ENCODE results near the gene AP2A2. TPM values are rescaled to one million over a fixed set of nuclear protein-coding genes. Genes with fewer than 3 reads are reported as not detected.

AP2A2 gene
- total RNA-seq, 1 donor from 2014 or later: 228 TPM

DNA sequence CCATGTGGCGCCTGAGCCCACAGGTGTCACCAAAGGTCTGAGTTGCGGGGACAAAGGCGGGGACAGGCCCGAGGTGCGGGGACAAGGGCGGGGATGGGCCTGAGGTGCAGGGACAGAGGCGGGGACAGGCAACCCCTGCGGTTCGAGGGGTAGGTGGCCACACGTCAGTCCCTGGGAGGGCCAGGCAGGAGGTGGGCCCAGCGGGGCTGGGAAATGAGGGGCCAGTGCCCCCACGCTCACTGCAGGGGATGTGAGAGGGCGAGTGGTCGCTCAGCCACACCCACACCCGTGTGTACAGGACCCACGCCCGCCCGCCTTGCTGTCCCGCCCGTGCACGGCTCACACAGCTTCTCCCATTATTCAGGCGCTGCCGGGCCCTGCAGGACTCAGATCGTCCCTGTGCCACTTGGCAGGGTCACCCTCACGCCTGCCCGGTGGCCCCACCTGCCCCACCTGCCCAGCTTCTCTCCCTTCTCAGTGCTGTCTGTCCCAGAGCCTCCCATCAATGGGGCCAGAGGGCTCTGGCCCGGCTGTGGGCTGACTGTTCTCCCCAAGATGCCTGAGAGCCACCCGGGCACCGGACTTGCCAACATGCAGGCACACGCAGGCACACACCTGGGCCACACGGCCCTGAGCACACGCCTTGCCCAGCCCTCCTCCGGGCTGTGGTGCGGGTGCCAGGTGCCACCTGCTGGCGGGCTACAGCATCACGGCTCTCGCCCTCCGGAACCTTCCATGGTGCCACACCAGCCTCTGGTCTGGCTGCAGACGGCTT lies 125.1 kb downstream of the AP2A2 start:
- Mint-ChIP-seq H3K4me3 (ENCODE audit: unreplicated experiment) (no peak overlapping the region), H3K36me3 (ENCODE audit: unreplicated experiment) (no peaks in the 10 kb centered on the region), H3K9me3 (ENCODE audit: unreplicated experiment) (peaks cover 2% of the 10 kb centered on the region), H3K4me1 (ENCODE audit: low read depth, unreplicated experiment) (peaks cover 2% of the 10 kb centered on the region), H3K27ac (ENCODE audit: unreplicated experiment) (no peak overlapping the region), H3K27me3 (ENCODE audit: unreplicated experiment) (no peaks in the 10 kb centered on the region)
- TF ChIP-seq, protein P1, sequence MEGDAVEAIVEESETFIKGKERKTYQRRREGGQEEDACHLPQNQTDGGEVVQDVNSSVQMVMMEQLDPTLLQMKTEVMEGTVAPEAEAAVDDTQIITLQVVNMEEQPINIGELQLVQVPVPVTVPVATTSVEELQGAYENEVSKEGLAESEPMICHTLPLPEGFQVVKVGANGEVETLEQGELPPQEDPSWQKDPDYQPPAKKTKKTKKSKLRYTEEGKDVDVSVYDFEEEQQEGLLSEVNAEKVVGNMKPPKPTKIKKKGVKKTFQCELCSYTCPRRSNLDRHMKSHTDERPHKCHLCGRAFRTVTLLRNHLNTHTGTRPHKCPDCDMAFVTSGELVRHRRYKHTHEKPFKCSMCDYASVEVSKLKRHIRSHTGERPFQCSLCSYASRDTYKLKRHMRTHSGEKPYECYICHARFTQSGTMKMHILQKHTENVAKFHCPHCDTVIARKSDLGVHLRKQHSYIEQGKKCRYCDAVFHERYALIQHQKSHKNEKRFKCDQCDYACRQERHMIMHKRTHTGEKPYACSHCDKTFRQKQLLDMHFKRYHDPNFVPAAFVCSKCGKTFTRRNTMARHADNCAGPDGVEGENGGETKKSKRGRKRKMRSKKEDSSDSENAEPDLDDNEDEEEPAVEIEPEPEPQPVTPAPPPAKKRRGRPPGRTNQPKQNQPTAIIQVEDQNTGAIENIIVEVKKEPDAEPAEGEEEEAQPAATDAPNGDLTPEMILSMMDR (IDR thresholded peaks at IDR 0.05; ENCODE audit: partially characterized antibody, unreplicated experiment): peak; percentile 83
- peak; percentile 83 for DNase-seq

DNA sequence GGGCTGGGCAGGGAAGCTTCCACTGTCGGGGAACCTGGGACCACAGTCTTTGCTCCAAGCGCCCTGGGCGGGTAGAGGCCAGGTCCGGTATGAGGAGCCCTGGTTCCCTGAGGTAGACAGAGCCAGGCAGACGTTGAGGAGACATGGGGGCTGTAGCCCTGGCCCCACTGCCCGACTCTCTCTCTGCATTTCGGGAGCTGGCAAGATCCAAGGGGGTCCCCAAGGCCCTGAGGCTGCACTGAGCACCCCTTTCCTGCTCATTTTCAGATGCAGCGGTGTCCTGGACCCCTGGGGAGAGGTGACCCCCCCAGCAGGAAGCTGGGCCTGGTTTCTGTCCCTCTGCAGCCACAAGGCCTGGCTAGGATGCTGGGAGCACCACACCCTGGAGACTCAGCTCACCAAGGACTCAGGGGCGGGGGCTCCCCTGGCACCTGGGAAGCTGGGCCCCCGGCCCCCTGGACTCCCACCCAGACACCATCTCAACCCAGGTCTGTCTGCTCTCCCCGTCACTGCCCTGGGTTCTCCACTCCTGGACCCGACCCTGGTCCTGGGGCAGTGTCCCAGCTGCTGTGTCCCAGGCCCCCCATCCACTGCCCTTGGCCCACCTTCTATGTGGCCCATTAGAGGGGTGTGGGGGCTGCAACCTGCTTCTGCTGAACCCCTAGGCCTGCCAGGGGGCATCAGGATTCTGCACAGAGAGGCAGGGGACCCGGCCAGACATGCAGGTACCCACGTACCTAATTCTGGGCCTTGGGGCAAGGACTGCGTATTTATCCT lies 125.9 kb downstream of the AP2A2 start:
- no peak overlapping the region for H3K27ac Mint-ChIP-seq (ENCODE audit: unreplicated experiment)
- H3K36me3 Mint-ChIP-seq (ENCODE audit: unreplicated experiment): no peaks in the 10 kb centered on the region
- H3K9me3 Mint-ChIP-seq (ENCODE audit: unreplicated experiment): peaks cover 2% of the 10 kb centered on the region
- DNase-seq: no peak
- H3K4me3 Mint-ChIP-seq (ENCODE audit: unreplicated experiment): no peak overlapping the region
- TF ChIP-seq, protein P1 (IDR thresholded peaks at IDR 0.05; ENCODE audit: partially characterized antibody, unreplicated experiment): no peak
- H3K4me1 Mint-ChIP-seq (ENCODE audit: low read depth, unreplicated experiment): peaks cover 2% of the 10 kb centered on the region
- no peaks in the 10 kb centered on the region for H3K27me3 Mint-ChIP-seq (ENCODE audit: unreplicated experiment)

DNA sequence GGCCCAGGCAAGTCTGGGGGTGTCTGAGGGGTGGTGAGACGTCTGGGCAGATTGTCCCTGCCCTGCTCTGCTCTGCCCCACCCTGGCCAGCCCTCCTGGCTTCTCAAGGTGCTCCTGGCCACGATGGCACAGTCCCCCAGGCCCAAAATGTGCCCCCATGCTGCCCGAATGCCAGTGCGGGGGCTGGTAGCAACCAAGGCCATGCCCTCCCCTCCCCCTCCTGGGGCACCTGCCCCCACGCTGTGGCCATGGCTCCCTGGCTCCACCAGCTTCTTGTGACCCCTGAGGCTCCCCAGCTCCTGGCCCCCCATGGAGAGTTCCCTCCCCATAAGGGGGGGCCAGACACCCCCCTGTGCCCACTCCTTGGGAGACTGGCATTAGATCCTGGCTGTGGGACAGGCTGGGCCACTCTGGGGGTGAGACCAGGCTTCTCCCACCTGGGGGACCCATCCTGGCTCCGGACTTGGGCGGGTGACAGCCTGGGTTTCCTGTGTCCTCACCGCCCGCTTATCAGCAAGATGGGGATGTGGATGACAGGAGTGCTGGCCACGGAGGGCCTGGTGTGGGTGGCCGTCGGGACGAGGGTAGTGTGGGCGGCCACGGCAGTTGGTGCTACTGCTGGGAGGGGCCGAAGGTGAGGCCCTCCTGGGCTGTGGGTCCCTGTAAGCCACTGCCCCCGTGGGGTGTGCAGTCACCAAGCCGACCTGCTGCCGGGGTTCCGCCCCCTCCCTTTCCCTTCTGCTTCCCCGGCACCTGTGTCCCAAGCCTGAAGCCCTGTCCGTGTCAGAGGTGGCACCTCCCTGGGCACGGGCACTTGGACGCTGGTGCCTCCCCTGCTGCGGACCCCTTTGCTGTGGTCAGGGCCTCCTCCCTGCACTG lies 126.7 kb downstream of the AP2A2 start:
- DNase-seq: peak; percentile 23
- H3K4me1 Mint-ChIP-seq (ENCODE audit: low read depth, unreplicated experiment): peaks cover 2% of the 10 kb centered on the region
- H3K4me3 Mint-ChIP-seq (ENCODE audit: unreplicated experiment): no peak overlapping the region

DNA sequence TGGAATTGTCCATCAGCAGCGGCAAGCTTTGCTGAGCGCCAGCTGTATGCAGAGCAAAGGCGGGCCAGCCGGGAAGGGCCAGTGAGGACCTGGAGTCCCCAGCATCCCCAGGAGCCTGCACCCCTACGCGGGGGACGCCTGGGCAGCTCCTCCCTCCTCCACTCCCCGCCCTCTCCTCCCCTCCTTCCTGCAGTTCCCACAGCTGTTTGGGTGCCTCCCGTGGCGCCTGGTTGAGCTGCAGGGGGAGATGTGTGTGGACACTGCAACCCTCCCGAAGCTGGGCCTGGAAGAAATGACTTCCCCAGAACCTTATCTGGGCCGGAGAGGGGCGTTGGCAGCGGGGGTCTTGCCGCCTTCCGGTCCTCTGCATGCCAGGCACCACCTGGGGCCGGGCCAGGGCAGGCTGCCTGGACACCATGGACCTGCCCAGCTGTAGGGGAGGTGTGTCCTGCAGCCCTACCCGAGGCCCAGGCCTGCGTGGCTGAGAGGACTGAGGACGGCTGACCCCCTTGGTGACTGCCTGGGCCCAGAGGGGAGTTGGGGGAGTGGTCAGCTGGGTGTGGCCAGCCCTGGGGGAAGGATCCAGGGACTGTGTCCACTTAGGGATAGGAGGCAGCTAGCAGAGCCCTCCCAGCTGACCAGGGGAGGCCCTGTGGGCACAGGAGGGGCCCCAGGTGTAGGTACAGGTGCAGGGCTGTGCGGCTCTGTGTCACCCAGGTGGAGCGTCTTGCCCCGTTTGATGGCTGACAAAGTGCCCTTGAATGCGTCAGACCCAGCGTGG lies 127.6 kb downstream of the AP2A2 start:
- Mint-ChIP-seq H3K9me3 (ENCODE audit: unreplicated experiment) (peaks cover 2% of the 10 kb centered on the region), H3K4me1 (ENCODE audit: low read depth, unreplicated experiment) (peaks cover 2% of the 10 kb centered on the region), H3K27me3 (ENCODE audit: unreplicated experiment) (no peaks in the 10 kb centered on the region), H3K4me3 (ENCODE audit: unreplicated experiment) (no peak overlapping the region), H3K27ac (ENCODE audit: unreplicated experiment) (no peak overlapping the region), H3K36me3 (ENCODE audit: unreplicated experiment) (no peaks in the 10 kb centered on the region)
- TF ChIP-seq, protein P1 (IDR thresholded peaks at IDR 0.05; ENCODE audit: partially characterized antibody, unreplicated experiment): no peak
- peak; percentile 21 for DNase-seq

More for the DNA sequence above, 126.7 kb downstream of the AP2A2 start:
- TF ChIP-seq, protein P1 (IDR thresholded peaks at IDR 0.05; ENCODE audit: partially characterized antibody, unreplicated experiment): no peak
- peaks cover 2% of the 10 kb centered on the region for H3K9me3 Mint-ChIP-seq (ENCODE audit: unreplicated experiment)
- no peaks in the 10 kb centered on the region for H3K27me3 Mint-ChIP-seq (ENCODE audit: unreplicated experiment)
- H3K36me3 Mint-ChIP-seq (ENCODE audit: unreplicated experiment): no peaks in the 10 kb centered on the region
- H3K27ac Mint-ChIP-seq (ENCODE audit: unreplicated experiment): no peak overlapping the region

All from glutamatergic neuron (in vitro differentiated cells).